HepG2 (cell line): Measurements from ENCODE around the gene HIPK2. TPM values are rescaled to one million over a fixed set of nuclear protein-coding genes. Genes with fewer than 3 reads are reported as not detected.

ENCODE experiments used
- ATAC-seq: fragments of 200-7000 bp; cut with Tn5 transposase; 3 replicates; pipeline ENCODE4 v1.9.1; 2020; ENCODE audit warnings: mild to moderate bottlenecking, moderate library complexity
- BruUV-seq: library from RNA; stranded (reverse); fragments of 400-500 nt; replicated peaks from 2 replicates; lab custom pipeline; 2021; lab: Mats Ljungman, UMichigan
- CTCF ChIA-PET: fragments of 300-600 bp; formaldehyde crosslinking; extraction: SDS; loops from one replicate; lab custom pipeline; 2021; ENCODE audit warnings: low total read pairs, inconsistent platforms, low intra/inter-chr PET ratio; lab: Yijun Ruan, JAX
- POLR2A ChIA-PET: fragments of 350-600 bp; sonication (Branson Sonifier 250); formaldehyde crosslinking; loops from one replicate; lab custom pipeline; 2020; ENCODE audit warnings: antibody characterized with exemption, inconsistent platforms; lab: Yijun Ruan, JAX
- DNase-seq: peaks from one replicate; pipeline ENCODE4 v3.0.0-alpha.2; 2015; ENCODE audit warnings: low spot score
- FAIRE-seq: peaks from 3 replicates; lab custom pipeline; 2011; peaks lifted over from hg19 to GRCh38; lab: Jason Lieb, UNC
- H2AFZ ChIP-seq: one replicate; pipeline ENCODE4 v1.6.1; 2011; ENCODE audit warnings: low read length, inconsistent platforms
- H3K27ac ChIP-seq: fragments of 300-600 bp; 3 replicates; pipeline ENCODE4 v1.8.0; 2011; ENCODE audit warnings: mixed run types, mild to moderate bottlenecking, mixed read lengths, low read length, inconsistent platforms; ENCODE audit not compliant: insufficient read depth; ENCODE audit errors: extremely low read length
- H3K27me3 ChIP-seq, 2 experiments: fragments of 200-600 bp in 1 of 2; 2 replicates in 1 of 2; 3 replicates in 1 of 2; pipeline versions ENCODE4 v1.6.0 to v1.8.0; 2011; ENCODE audit warnings: low read length in 2 of 2, mild to moderate bottlenecking in 2 of 2, moderate library complexity in 2 of 2, inconsistent platforms in 1 of 2; ENCODE audit not compliant: insufficient read depth in 2 of 2, control insufficient read depth in 1 of 2
- H3K36me3 ChIP-seq, 2 experiments: fragments of 200-600 bp in 1 of 2; replicated peaks in 1 of 2; 2 replicates in 1 of 2; 3 replicates in 1 of 2; pipeline versions ENCODE4 v1.5.1 to v1.8.0; 2011; ENCODE audit warnings: low read length in 2 of 2, inconsistent platforms in 1 of 2; ENCODE audit not compliant: insufficient read depth in 2 of 2, control insufficient read depth in 1 of 2
- H3K4me1 ChIP-seq: 2 replicates; pipeline ENCODE4 v1.5.1; 2012; ENCODE audit warnings: low read length, inconsistent platforms; ENCODE audit not compliant: insufficient read depth
- H3K4me2 ChIP-seq: 2 replicates; pipeline ENCODE4 v1.6.0; 2011; ENCODE audit warnings: low read depth, low read length, inconsistent platforms
- H3K4me3 ChIP-seq, 3 experiments: fragments of 200-600 bp in 1 of 3; sonication (generic), shearing (Covaris generic) in 1 of 3; replicated peaks in 1 of 3; 2 replicates each; pipeline ENCODE4 v1.5.1; 2011 to 2016; ENCODE audit warnings: low read length in 3 of 3, inconsistent platforms in 2 of 3, low read depth in 2 of 3, mild to moderate bottlenecking in 2 of 3, control low read depth in 1 of 3, mixed read lengths in 1 of 3; ENCODE audit not compliant: insufficient read depth in 1 of 3
- H3K79me2 ChIP-seq: one replicate; pipeline ENCODE4 v1.6.1; 2011; ENCODE audit warnings: low read length, inconsistent platforms; ENCODE audit not compliant: insufficient read depth
- H3K9ac ChIP-seq: 2 replicates; pipeline ENCODE4 v1.6.0; 2011; ENCODE audit warnings: mild to moderate bottlenecking, low read depth, low read length, inconsistent platforms; ENCODE audit not compliant: insufficient read depth
- H3K9me3 ChIP-seq: 2 replicates; pipeline ENCODE4 v1.5.1; 2012; ENCODE audit warnings: mild to moderate bottlenecking, low read length
- H4K20me1 ChIP-seq: 2 replicates; pipeline ENCODE4 v1.6.0; 2011; ENCODE audit warnings: inconsistent platforms, mild to moderate bottlenecking, low read length, moderate library complexity; ENCODE audit not compliant: insufficient read depth
- BCL6 ChIP-seq: IDR thresholded peaks from 2 replicates; pipeline ENCODE4 v1.6.1; 2016; ENCODE audit warnings: missing genetic modification reagents, missing compliant biosample characterization
- HIVEP1 ChIP-seq: sonication (generic); formaldehyde crosslinking; IDR thresholded peaks from 2 replicates; pipeline ENCODE4 v1.4.0; 2020; ENCODE audit warnings: mild to moderate bottlenecking, missing genetic modification reagents
- NAIF1 ChIP-seq: sonication (generic); formaldehyde crosslinking; IDR thresholded peaks from 2 replicates; pipeline ENCODE4 v1.5.0; 2020; ENCODE audit warnings: mild to moderate bottlenecking, missing genetic modification reagents, borderline replicate concordance
- PHF20 ChIP-seq: sonication (generic); formaldehyde crosslinking; IDR thresholded peaks from 2 replicates; pipeline ENCODE4 v1.5.0; 2020; ENCODE audit warnings: mild to moderate bottlenecking, missing genetic modification reagents
- PRMT3 ChIP-seq: sonication (generic); formaldehyde crosslinking; IDR thresholded peaks from 2 replicates; pipeline ENCODE4 v1.8.1; 2022; ENCODE audit warnings: low read depth, mild to moderate bottlenecking, moderate library complexity, missing genetic modification reagents, borderline replicate concordance
- RXRA ChIP-seq: sonication (generic); formaldehyde crosslinking; IDR thresholded peaks from 2 replicates; pipeline ENCODE4 v1.5.1; 2020; ENCODE audit warnings: missing genetic modification reagents
- SOX13 ChIP-seq, 3 experiments: fragments of 450-650 bp in 1 of 3; sonication (generic) in 1 of 3; formaldehyde crosslinking in 1 of 3; IDR thresholded peaks in 2 of 3; conservative IDR thresholded peaks in 1 of 3; 2 replicates each; pipeline versions ENCODE4 v1.5.0 to v1.6.1; 2016 to 2020; ENCODE audit warnings: antibody characterized with exemption in 1 of 3, mild to moderate bottlenecking in 1 of 3, missing compliant biosample characterization in 1 of 3, missing genetic modification reagents in 1 of 3, moderate library complexity in 1 of 3
- SOX6 ChIP-seq, 2 experiments: fragments of 450-650 bp in 1 of 2; sonication (generic) in 1 of 2; formaldehyde crosslinking in 1 of 2; IDR thresholded peaks; 2 replicates each; pipeline versions ENCODE4 v1.4.0 to v1.6.1; 2017 to 2020; ENCODE audit warnings: antibody characterized with exemption in 1 of 2, mild to moderate bottlenecking in 1 of 2, missing genetic modification reagents in 1 of 2
- SP2 ChIP-seq: sonication (generic); formaldehyde crosslinking; IDR thresholded peaks from 2 replicates; pipeline ENCODE4 v1.5.1; 2020; ENCODE audit warnings: mild to moderate bottlenecking, missing genetic modification reagents
- TARDBP ChIP-seq: sonication (generic); formaldehyde crosslinking; IDR thresholded peaks from 2 replicates; pipeline ENCODE4 v1.8.0; 2022; ENCODE audit warnings: mild to moderate bottlenecking, missing genetic modification reagents
- ZBTB38 ChIP-seq: sonication (generic); formaldehyde crosslinking; IDR thresholded peaks from 2 replicates; pipeline ENCODE4 v1.5.1; 2020; ENCODE audit warnings: mild to moderate bottlenecking, missing genetic modification reagents
- ZNF674 ChIP-seq: sonication (generic); formaldehyde crosslinking; IDR thresholded peaks from 2 replicates; pipeline ENCODE4 v1.5.0; 2020; ENCODE audit warnings: low read depth, mild to moderate bottlenecking, missing genetic modification reagents
- ZNF768 ChIP-seq: sonication (generic); formaldehyde crosslinking; IDR thresholded peaks from 2 replicates; pipeline ENCODE4 v1.4.0; 2020; ENCODE audit warnings: missing genetic modification reagents
- ZSCAN20 ChIP-seq: sonication (generic); formaldehyde crosslinking; IDR thresholded peaks from 2 replicates; pipeline ENCODE4 v1.4.0; 2020; ENCODE audit warnings: missing genetic modification reagents, mild to moderate bottlenecking, borderline replicate concordance
- WGBS: methylation state at CpG from one replicate; pipeline ENCODE4 v1.1.6; 2017; ENCODE audit warnings: low lambda C conversion rate; 5-methylcytosine and 5-hydroxymethylcytosine counted together
- in situ Hi-C: cut with HindIII; loops from 2 replicates; pipeline ENCODE4 v1.10.0; 2017; ENCODE audit warnings: low pct_unique_long_range_greater_than_20kb; ENCODE audit not compliant: extremely low pct_ligation_motif_present
- intact Hi-C: fragments of 100-400 bp; cut with micrococcal nuclease; formaldehyde crosslinking; loops from one replicate; pipeline ENCODE4 v1.10.0; 2022; ENCODE audit not compliant: unreplicated experiment
- polyA plus RNA-seq, 8 experiments: library from polyadenylated mRNA; depleted of rRNA in 3 of 8; stranded (reverse) in 7 of 8; unstranded in 1 of 8; fragments of >200 nt; fragmentation: Illumina TruSeq in 4 of 8; extraction: Trizol in 4 of 8; gene quantifications; 2 replicates each; pipeline versions ENCODE4 v1.2.1 to v1.2.3, GENCODE V29; 2011 to 2016; ENCODE audit warnings: low read depth in 4 of 8, missing spikeins in 1 of 8, mixed read lengths in 1 of 8; ENCODE audit not compliant: insufficient read depth in 1 of 8
- total RNA-seq, 5 experiments: library from RNA; depleted of rRNA; stranded (reverse); fragments of >200 nt; fragmentation: Illumina TruSeq; extraction: Trizol; gene quantifications; 2 replicates each; pipeline ENCODE4 v1.2.3, GENCODE V29; 2016; ENCODE audit warnings: low read depth in 1 of 5

Gene HIPK2
- total and polyA plus RNA-seq, 2 of the 13 experiments (the other 11 are each of a cell fraction or from before 2014, with no cell fraction given) = 14.4 to 20.2 TPM

- in situ Hi-C loops = no loop called here
- Histone ChIP-seq H3K27me3 (no peaks in the 10 kb centered on the region), H3K9ac (no peak overlapping the region), H3K27ac (no peak overlapping the region), H2AFZ (no peak overlapping the region), H3K4me3 (no peak overlapping the region), H3K9me3 (no peaks in the 10 kb centered on the region), H4K20me1 (0 out of 2 replicates have a peak, but pooled peaks cover 3% of the 10 kb centered on the region), H3K4me1 (peaks cover 35% of the 10 kb centered on the region), H3K36me3 (peaks cover 38 to 85% of the 10 kb centered on the region in 2 experiments), H3K79me2 (peaks cover 16% of the 10 kb centered on the region), H3K4me2 (no peak overlapping the region)
- BruUV-seq = no TSS peak
- 99% methylated on average over 9 of the region's 9 CpGs for WGBS
- ChIA-PET CTCF (no interaction called here), POLR2A (no interaction called here)
- DNase-seq (no peak), ATAC-seq (no peak), FAIRE-seq (no peak)
- intact Hi-C loops = loop anchor here (2.0 kb wide), 1 partner anchor 64 kb away; the partner anchor contains the start of gene HIPK2
- TF ChIP-seq ZSCAN20 (CRISPR knock-in tag) = no peak
- no peak for TF ChIP-seq ZNF674
Observed at GRCh38 chr7:139713061-139713460, 64.7 kb downstream of the HIPK2 start.

GRCh38 chr7:139711991-139712743 is 65.6 kb downstream of the HIPK2 start:
- FAIRE-seq (no peak), ATAC-seq (peak; percentile 44), DNase-seq (no peak)
- H2AFZ ChIP-seq = no peak overlapping the region
- TF ChIP-seq SOX13 (IDR thresholded peaks at IDR 0.05) (no peak), SOX13 (CRISPR knock-in tag; conservative IDR thresholded peaks at IDR 0.05 in 1 of 2, IDR thresholded peaks at IDR 0.05 in 1 of 2) (peak in 1 of 2 experiments; percentile 22; a peak in 1 of 4 replicates), NAIF1 (no peak), ZBTB38 (CRISPR knock-in tag) (peak; percentile 81; the same call in 1 of the 2 replicates), SP2 (no peak), PRMT3 (CRISPR knock-in tag) (no peak), ZNF768 (CRISPR knock-in tag) (0 out of 2 replicates have a peak, but pooled peaks have one; percentile 17), RXRA (CRISPR knock-in tag) (peak; percentile 11; the same call in 1 of the 2 replicates), HIVEP1 (peak; percentile 73; the same call in 1 of the 2 replicates), TARDBP (0 out of 2 replicates have a peak, but pooled peaks have one; percentile 24), PHF20 (CRISPR knock-in tag) (no peak), SOX6 (IDR thresholded peaks at IDR 0.05) (no peak), SOX6 (CRISPR knock-in tag; IDR thresholded peaks at IDR 0.05) (peak; percentile 36; the same call in 1 of the 2 replicates), BCL6 (peak; percentile 94)
- peaks cover 35% of the 10 kb centered on the region for H3K4me1 ChIP-seq
- BruUV-seq = no TSS peak
- ChIA-PET CTCF (no interaction called here), POLR2A (no interaction called here)
- H3K9me3 ChIP-seq = no peaks in the 10 kb centered on the region
- peaks cover 15% of the 10 kb centered on the region for H3K79me2 ChIP-seq
- peaks cover 43 to 92% of the 10 kb centered on the region in 2 experiments for H3K36me3 ChIP-seq
- in situ Hi-C loops (no loop called here), intact Hi-C loops (loop anchor here (2.0 kb wide), 1 partner anchor 65 kb away; the partner anchor contains the start of gene HIPK2)
- 0 out of 2 replicates have a peak, but pooled peaks cover 3% of the 10 kb centered on the region for H4K20me1 ChIP-seq
- H3K4me3 ChIP-seq = no peak overlapping the region
- no peaks in the 10 kb centered on the region for H3K27me3 ChIP-seq
- no peak overlapping the region for H3K4me2 ChIP-seq
- WGBS = 68% methylated on average over 4 of the region's 11 CpGs
- no peak overlapping the region for H3K9ac ChIP-seq
- peak overlapping the region; percentile 17 for H3K27ac ChIP-seq
